HEK293 (cell line): ENCODE measurements around the gene ADAMTS9.

ENCODE experiments used
- CTCF ChIA-PET: fragments of 350-600 bp; formaldehyde crosslinking; extraction: SDS; loops from one replicate; lab custom pipeline; 2021; ENCODE audit warnings: antibody characterized with exemption; lab: Yijun Ruan, JAX
- POLR2A ChIA-PET: fragments of 300-600 bp; formaldehyde crosslinking; extraction: SDS; loops from one replicate; lab custom pipeline; 2020; ENCODE audit warnings: antibody characterized with exemption, inconsistent platforms; lab: Yijun Ruan, JAX
- H3K27ac ChIP-seq: fragments of 200-500 bp; sonication (Bioruptor generic); 2 replicates; pipeline ENCODE4 v1.5.1; 2014; ENCODE audit warnings: low read depth, low read length, control low read depth, inconsistent platforms; ENCODE audit errors: extremely low read depth
- H3K36me3 ChIP-seq, 2 experiments: fragments of 200-500 bp in 1 of 2; sonication (Bioruptor generic) in 1 of 2; 1 replicate in 1 of 2; 2 replicates in 1 of 2; pipeline ENCODE4 v1.5.1; 2014 to 2017; ENCODE audit warnings: inconsistent platforms in 2 of 2, low read length in 2 of 2; ENCODE audit not compliant: control insufficient read depth in 2 of 2, insufficient read depth in 1 of 2
- H3K4me1 ChIP-seq: fragments of 200-500 bp; sonication (Bioruptor generic); 2 replicates; pipeline ENCODE4 v1.5.1; 2014; ENCODE audit warnings: mild to moderate bottlenecking, low read length, inconsistent platforms; ENCODE audit not compliant: control insufficient read depth, insufficient read depth
- H3K4me3 ChIP-seq: 2 replicates; pipeline ENCODE4 v1.5.1; 2011; ENCODE audit warnings: low read depth, mild to moderate bottlenecking, control low read depth, low read length, moderate library complexity
- H3K9me3 ChIP-seq: fragments of 200-500 bp; sonication (Bioruptor generic); 2 replicates; pipeline ENCODE4 v1.5.1; 2014; ENCODE audit warnings: low read depth, low read length, inconsistent platforms; ENCODE audit not compliant: control insufficient read depth, insufficient read depth
- GLIS2 ChIP-seq: fragments of 450-650 bp; formaldehyde crosslinking; IDR thresholded peaks from 2 replicates; pipeline ENCODE4 v1.5.1; 2016; ENCODE audit warnings: missing biosample characterization, missing genetic modification characterization
- IKZF3 ChIP-seq: fragments of 450-650 bp; IDR thresholded peaks from 2 replicates; pipeline ENCODE4 v1.5.0; 2018; ENCODE audit warnings: missing biosample characterization, mild to moderate bottlenecking, missing genetic modification characterization, moderate library complexity
- ZFHX2 ChIP-seq: fragments of 450-650 bp; formaldehyde crosslinking; conservative IDR thresholded peaks from 2 replicates; pipeline ENCODE4 v1.5.1; 2016; ENCODE audit warnings: missing biosample characterization, missing genetic modification characterization
- ZNF169 ChIP-seq: fragments of 450-650 bp; formaldehyde crosslinking; IDR thresholded peaks from 2 replicates; pipeline ENCODE4 v1.5.1; 2016; ENCODE audit warnings: missing biosample characterization, missing genetic modification characterization
- ZNF18 ChIP-seq: fragments of 450-650 bp; formaldehyde crosslinking; IDR thresholded peaks from 2 replicates; pipeline ENCODE4 v1.5.1; 2016; ENCODE audit warnings: missing biosample characterization, missing genetic modification characterization
- ZNF221 ChIP-seq: fragments of 450-650 bp; formaldehyde crosslinking; IDR thresholded peaks from 2 replicates; pipeline ENCODE4 v1.5.1; 2017; ENCODE audit warnings: missing biosample characterization, missing genetic modification characterization, borderline replicate concordance
- ZNF292 ChIP-seq: fragments of 450-650 bp; formaldehyde crosslinking; IDR thresholded peaks from 2 replicates; pipeline ENCODE4 v1.5.1; 2016; ENCODE audit warnings: low read depth, missing biosample characterization, missing genetic modification characterization, borderline replicate concordance
- ZNF302 ChIP-seq: fragments of 450-650 bp; formaldehyde crosslinking; IDR thresholded peaks from 2 replicates; pipeline ENCODE4 v1.5.1; 2016; ENCODE audit warnings: missing biosample characterization, missing genetic modification characterization, low read depth
- ZNF350 ChIP-seq: fragments of 450-650 bp; formaldehyde crosslinking; IDR thresholded peaks from 2 replicates; pipeline ENCODE4 v1.5.0; 2017; ENCODE audit warnings: missing biosample characterization, mild to moderate bottlenecking, missing genetic modification characterization
- ZNF37A ChIP-seq: fragments of 450-650 bp; IDR thresholded peaks from 2 replicates; pipeline ENCODE4 v1.5.1; 2018; ENCODE audit warnings: missing biosample characterization, missing genetic modification characterization
- ZNF629 ChIP-seq: fragments of 450-650 bp; formaldehyde crosslinking; IDR thresholded peaks from 2 replicates; pipeline ENCODE4 v1.5.1; 2017; ENCODE audit warnings: missing biosample characterization, missing genetic modification characterization
- ZNF639 ChIP-seq: fragments of 450-650 bp; formaldehyde crosslinking; IDR thresholded peaks from 2 replicates; pipeline ENCODE4 v1.5.1; 2016; ENCODE audit warnings: missing biosample characterization, missing genetic modification characterization
- ZSCAN5A ChIP-seq: fragments of 450-650 bp; formaldehyde crosslinking; IDR thresholded peaks from 2 replicates; pipeline ENCODE4 v1.5.1; 2016; ENCODE audit warnings: missing biosample characterization, missing genetic modification characterization
- TF ChIP-seq, protein P1 (sequence below): fragments of 450-650 bp; formaldehyde crosslinking; conservative IDR thresholded peaks from 2 replicates; pipeline ENCODE4 v1.5.1; 2016; ENCODE audit warnings: low read depth, missing biosample characterization, missing genetic modification characterization
- TF ChIP-seq, protein P2 (sequence below): IDR thresholded peaks from 2 replicates; pipeline ENCODE4 v1.6.1; 2011; ENCODE audit warnings: mild to moderate bottlenecking, low read depth, low read length, borderline replicate concordance

Gene ADAMTS9

GRCh38 chr3:64607032-64607551 lies 80.7 kb downstream of the ADAMTS9 start:
- Histone ChIP-seq H3K27ac (no peak overlapping the region), H3K9me3 (no peaks in the 10 kb centered on the region), H3K4me1 (no peaks in the 10 kb centered on the region)
- CTCF ChIA-PET = no interaction called here
- TF ChIP-seq ZFHX2 (tag by site-specific recombination) (no peak), ZNF221 (tag by site-specific recombination) (no peak), ZNF302 (tag by site-specific recombination) (no peak), ZSCAN5A (no peak), IKZF3 (tag by site-specific recombination) (no peak), ZNF18 (tag by site-specific recombination) (no peak), ZNF37A (tag by site-specific recombination) (no peak), ZNF629 (tag by site-specific recombination) (no peak), GLIS2 (tag by site-specific recombination) (no peak), ZNF169 (tag by site-specific recombination) (no peak), ZNF292 (no peak)
- TF ChIP-seq, protein P1, sequence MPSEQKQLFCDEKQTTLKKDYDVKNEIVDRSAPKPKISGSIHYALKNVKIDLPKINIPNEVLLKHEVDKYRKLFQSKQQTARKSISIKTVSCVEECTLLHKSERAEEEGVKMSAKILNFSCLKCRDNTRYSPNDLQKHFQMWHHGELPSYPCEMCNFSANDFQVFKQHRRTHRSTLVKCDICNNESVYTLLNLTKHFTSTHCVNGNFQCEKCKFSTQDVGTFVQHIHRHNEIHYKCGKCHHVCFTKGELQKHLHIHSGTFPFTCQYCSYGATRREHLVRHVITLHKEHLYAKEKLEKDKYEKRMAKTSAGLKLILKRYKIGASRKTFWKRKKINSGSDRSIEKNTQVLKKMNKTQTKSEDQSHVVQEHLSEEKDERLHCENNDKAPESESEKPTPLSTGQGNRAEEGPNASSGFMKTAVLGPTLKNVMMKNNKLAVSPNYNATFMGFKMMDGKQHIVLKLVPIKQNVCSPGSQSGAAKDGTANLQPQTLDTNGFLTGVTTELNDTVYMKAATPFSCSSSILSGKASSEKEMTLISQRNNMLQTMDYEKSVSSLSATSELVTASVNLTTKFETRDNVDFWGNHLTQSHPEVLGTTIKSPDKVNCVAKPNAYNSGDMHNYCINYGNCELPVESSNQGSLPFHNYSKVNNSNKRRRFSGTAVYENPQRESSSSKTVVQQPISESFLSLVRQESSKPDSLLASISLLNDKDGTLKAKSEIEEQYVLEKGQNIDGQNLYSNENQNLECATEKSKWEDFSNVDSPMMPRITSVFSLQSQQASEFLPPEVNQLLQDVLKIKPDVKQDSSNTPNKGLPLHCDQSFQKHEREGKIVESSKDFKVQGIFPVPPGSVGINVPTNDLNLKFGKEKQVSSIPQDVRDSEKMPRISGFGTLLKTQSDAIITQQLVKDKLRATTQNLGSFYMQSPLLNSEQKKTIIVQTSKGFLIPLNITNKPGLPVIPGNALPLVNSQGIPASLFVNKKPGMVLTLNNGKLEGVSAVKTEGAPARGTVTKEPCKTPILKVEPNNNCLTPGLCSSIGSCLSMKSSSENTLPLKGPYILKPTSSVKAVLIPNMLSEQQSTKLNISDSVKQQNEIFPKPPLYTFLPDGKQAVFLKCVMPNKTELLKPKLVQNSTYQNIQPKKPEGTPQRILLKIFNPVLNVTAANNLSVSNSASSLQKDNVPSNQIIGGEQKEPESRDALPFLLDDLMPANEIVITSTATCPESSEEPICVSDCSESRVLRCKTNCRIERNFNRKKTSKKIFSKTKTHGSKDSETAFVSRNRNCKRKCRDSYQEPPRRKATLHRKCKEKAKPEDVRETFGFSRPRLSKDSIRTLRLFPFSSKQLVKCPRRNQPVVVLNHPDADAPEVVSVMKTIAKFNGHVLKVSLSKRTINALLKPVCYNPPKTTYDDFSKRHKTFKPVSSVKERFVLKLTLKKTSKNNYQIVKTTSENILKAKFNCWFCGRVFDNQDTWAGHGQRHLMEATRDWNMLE (tag by site-specific recombination) = no peak
- TF ChIP-seq, protein P2, sequence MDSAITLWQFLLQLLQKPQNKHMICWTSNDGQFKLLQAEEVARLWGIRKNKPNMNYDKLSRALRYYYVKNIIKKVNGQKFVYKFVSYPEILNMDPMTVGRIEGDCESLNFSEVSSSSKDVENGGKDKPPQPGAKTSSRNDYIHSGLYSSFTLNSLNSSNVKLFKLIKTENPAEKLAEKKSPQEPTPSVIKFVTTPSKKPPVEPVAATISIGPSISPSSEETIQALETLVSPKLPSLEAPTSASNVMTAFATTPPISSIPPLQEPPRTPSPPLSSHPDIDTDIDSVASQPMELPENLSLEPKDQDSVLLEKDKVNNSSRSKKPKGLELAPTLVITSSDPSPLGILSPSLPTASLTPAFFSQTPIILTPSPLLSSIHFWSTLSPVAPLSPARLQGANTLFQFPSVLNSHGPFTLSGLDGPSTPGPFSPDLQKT = no peak
- TF ChIP-seq, all 188 proteins: peak for 0
- Histone ChIP-seq H3K36me3 (peaks cover 0 to 3% of the 10 kb centered on the region in 2 experiments; a peak in 1 of 3 replicates), H3K4me3 (no peak overlapping the region)
- POLR2A ChIA-PET = no interaction called here

DNA sequence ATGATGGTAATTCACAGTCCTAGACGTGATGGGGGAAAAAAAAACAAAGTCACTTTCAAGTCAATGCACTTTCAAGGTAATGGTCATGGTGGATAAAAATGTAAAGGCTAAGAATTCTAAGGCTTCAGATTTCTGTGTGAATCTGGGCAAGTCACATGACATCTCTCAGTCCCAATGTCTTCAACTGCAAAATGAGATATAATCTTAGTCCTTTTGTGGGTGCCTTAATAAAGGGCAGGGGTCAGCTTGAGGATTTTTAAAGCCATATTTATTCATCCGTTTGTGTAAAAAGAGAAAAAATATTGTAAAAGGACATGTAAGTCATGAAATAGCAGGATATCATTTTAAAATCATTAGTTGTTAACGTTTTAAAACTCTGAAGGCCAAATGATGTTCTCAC lies 83.5 kb downstream of the ADAMTS9 start:
- peaks cover 0 to 3% of the 10 kb centered on the region in 2 experiments; a peak in 1 of 3 replicates for H3K36me3 ChIP-seq
- H3K4me3 ChIP-seq = no peak overlapping the region
- TF ChIP-seq ZNF639 (tag by site-specific recombination) (no peak), ZNF350 (tag by site-specific recombination) (no peak)
- H3K27ac ChIP-seq = no peak overlapping the region
- H3K4me1 ChIP-seq = no peaks in the 10 kb centered on the region
- H3K9me3 ChIP-seq = no peaks in the 10 kb centered on the region
- ChIA-PET POLR2A (no interaction called here), CTCF (no interaction called here)
